Measurements from ENCODE around the gene SH3RF3.

GRCh38 chr2:109288544-109289368, 159.8 kb downstream of the SH3RF3 start:
- TF ChIP-seq CTCF (IDR thresholded peaks at IDR 0.05) (no peak), POLR2A (IDR thresholded peaks at IDR 0.05) (no peak)

Measured in upper lobe of left lung (tissue), 4 donors.